Right renal pelvis (tissue), 4 donors: ENCODE measurements around the gene NXPE3. TPM values are rescaled to one million over a fixed set of nuclear protein-coding genes. Genes with fewer than 3 reads are reported as not detected.

ENCODE experiments used
- DNase-seq, 4 donors: peaks; one replicate each; pipeline ENCODE4 v3.0.0-alpha.2; 2013; ENCODE audit warnings: low read depth in 4 of 4, low spot score in 3 of 4, missing footprints in 1 of 4
- polyA plus RNA-seq, 4 donors: library from polyadenylated mRNA; unstranded; fragments of 120-200 nt; gene quantifications; one replicate each; pipeline ENCODE4 v1.2.1, GENCODE V29; 2013; ENCODE audit not compliant: insufficient read length in 4 of 4

Gene NXPE3
- polyA plus RNA-seq, 4 donors, result 5.7 to 8.6 (median 8.0) TPM

- DNase-seq, result no peak
These were observed 89.0 kb downstream of the NXPE3 start for GRCh38 chr3:101867996-101868395.

- DNase-seq, result no peak
These were observed 89.8 kb downstream of the NXPE3 start for GRCh38 chr3:101868534-101869464.

GRCh38 chr3:101870138-101870537 is 91.1 kb downstream of the NXPE3 start:
- no peak for DNase-seq

GRCh38 chr3:101873619-101874018 is 94.6 kb downstream of the NXPE3 start:
- DNase-seq, result no peak

GRCh38 chr3:101876142-101876541 is 97.1 kb downstream of the NXPE3 start:
- no peak for DNase-seq

Other genes starting within 250 kb of the NXPE3 start
- gene TRMT10C, start 217.3 kb upstream of the NXPE3 start, polyA plus RNA-seq, result 10 to 100 TPM; 32.1 to 43.5 (median 41.2) TPM
- 100 to 1,000 TPM; 200 to 255 (median 237) TPM for gene PCNP, start 205.0 kb upstream of the NXPE3 start, polyA plus RNA-seq
- 10 to 100 TPM; 20.7 to 25.2 (median 23.9) TPM for gene ZBTB11, start 102.1 kb upstream of the NXPE3 start, polyA plus RNA-seq
- gene RPL24, start 92.5 kb upstream of the NXPE3 start, polyA plus RNA-seq, result 1,000 to 10,000 TPM; 1,316 to 1,732 (median 1,468) TPM
- gene CEP97, start 54.6 kb upstream of the NXPE3 start, polyA plus RNA-seq, result 10 to 100 TPM; 12.8 to 15.7 (median 14.1) TPM
- 10 to 100 TPM in 2 of 4 donors, 1 to 10 TPM in 2; 3.9 to 10.9 (median 7.7) TPM for gene NFKBIZ, start 70.3 kb downstream of the NXPE3 start, polyA plus RNA-seq